Measurements from ENCODE around the gene DAP3.

- TF ChIP-seq ELF4 (IDR thresholded peaks at IDR 0.05) (no peak), TARDBP (IDR thresholded peaks at IDR 0.05) (no peak), LEF1 (IDR thresholded peaks at IDR 0.05; ENCODE audit: borderline replicate concordance) (no peak), SP1 (IDR thresholded peaks at IDR 0.05) (no peak)
Measured at GRCh38 chr1:155761736-155762405, 73.0 kb downstream of the DAP3 start.
